ENCODE data around the gene CBARP.

Gene CBARP

DNA sequence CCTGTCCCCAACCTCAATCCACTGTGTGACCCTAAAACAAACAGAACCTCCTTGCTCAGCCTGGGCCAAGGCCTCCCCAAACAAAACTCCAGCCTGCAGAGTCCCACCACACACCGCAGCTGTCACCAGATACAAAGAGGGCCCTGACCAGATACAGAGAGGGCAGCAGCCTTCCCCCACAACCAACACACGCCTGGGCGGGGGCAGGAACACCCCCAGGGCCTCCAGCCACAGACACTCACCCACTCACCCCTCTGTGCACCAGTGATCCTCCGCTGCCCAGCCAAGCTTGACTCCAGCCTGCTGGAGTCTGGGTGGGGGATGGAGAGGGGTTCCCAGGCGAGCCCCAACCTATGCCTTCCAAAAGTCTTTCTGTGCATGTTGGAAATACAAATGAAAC is 25.4 kb upstream of the CBARP start:
- Histone ChIP-seq H3K4me1 (ENCODE audit: control extremely low read depth in 1 of 4, control insufficient read depth in 4 of 4, insufficient read depth in 4 of 4, low read length in 3 of 4) (peaks cover 0 to 83% (median 79%) of the 10 kb centered on the region in 4 experiments), H3K27ac (ENCODE audit: insufficient read depth in 1 of 2, low read depth in 1 of 2, low read length in 2 of 2, poor library complexity in 1 of 2, severe bottlenecking in 2 of 2) (peak overlapping the region in 1 of 2 experiments; percentile 86), H3K36me3 (ENCODE audit: control insufficient read depth in 4 of 4, insufficient read depth in 4 of 4, low read length in 3 of 4) (peaks cover 0 to 3% (median 1%) of the 10 kb centered on the region in 4 experiments), H3K9me3 (ENCODE audit: control extremely low read depth in 1 of 5, control insufficient read depth in 4 of 5, insufficient read depth in 2 of 5, low read depth in 1 of 5, low read length in 4 of 5) (no peaks in the 10 kb centered on the region), H3K27me3 (replicated peaks in 2 of 5; ENCODE audit: control insufficient read depth in 4 of 5, insufficient read depth in 5 of 5, low read length in 4 of 5) (peaks cover 0 to 6% (median 0%) of the 10 kb centered on the region in 5 experiments), H3K4me3 (ENCODE audit: control insufficient read depth in 1 of 7, extremely low read depth in 1 of 7, insufficient read depth in 4 of 7, low read depth in 2 of 7, low read length in 6 of 7) (peak overlapping the region in 1 of 7 experiments; percentile 13)
- POLR2A ChIA-PET, result interaction anchor here (2.0 kb wide), 1 partner anchor 10 kb away, joined by 11 read pairs; no protein-coding TSS in a partner anchor
- WGBS (ENCODE audit: insufficient coverage), result 100% methylated on average over 1 of the region's 5 CpGs
- DNase-seq, result no peak
- CTCF ChIA-PET, result interaction anchor here (7.3 to 17.7 kb wide), 2 partner anchors 8 to 18 kb away, joined by 60 to 268 read pairs; no protein-coding TSS in a partner anchor

DNA sequence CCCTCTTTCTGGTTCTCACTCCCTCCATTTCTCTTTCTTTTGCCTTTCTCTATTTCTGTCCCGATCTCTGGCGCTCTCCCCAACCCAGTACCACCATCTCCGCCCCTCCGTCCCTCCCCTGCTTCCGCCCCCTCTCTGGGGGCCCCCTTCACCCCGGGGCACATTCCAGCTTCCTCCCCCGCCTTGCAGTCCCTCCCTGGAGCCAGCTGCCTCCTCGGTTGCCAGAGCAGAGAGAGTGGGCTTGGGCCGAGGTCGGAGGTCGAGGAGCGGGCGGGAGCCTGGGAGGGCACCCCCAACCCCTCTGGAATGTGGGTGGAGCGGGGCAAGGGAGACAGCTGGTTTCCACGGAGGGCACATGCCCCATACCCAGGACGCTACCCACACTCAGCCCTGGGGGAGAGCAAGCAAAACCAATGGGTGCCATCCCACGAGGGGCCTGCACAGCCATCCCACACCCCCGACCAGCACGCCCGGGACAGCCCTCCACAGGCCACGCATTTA is 24.9 kb upstream of the CBARP start:
- DNase-seq, result no peak
- Histone ChIP-seq H3K27me3 (replicated peaks in 2 of 5; ENCODE audit: control insufficient read depth in 4 of 5, insufficient read depth in 5 of 5, low read length in 4 of 5) (peaks cover 0 to 6% (median 0%) of the 10 kb centered on the region in 5 experiments), H3K9me3 (ENCODE audit: control extremely low read depth in 1 of 5, control insufficient read depth in 4 of 5, insufficient read depth in 2 of 5, low read depth in 1 of 5, low read length in 4 of 5) (no peaks in the 10 kb centered on the region), H3K27ac (ENCODE audit: insufficient read depth in 1 of 2, low read depth in 1 of 2, low read length in 2 of 2, poor library complexity in 1 of 2, severe bottlenecking in 2 of 2) (peak overlapping the region in 1 of 2 experiments; percentile 86), H3K36me3 (ENCODE audit: control insufficient read depth in 4 of 4, insufficient read depth in 4 of 4, low read length in 3 of 4) (peaks cover 0 to 7% (median 4%) of the 10 kb centered on the region in 4 experiments), H3K4me3 (ENCODE audit: control insufficient read depth in 1 of 7, extremely low read depth in 1 of 7, insufficient read depth in 4 of 7, low read depth in 2 of 7, low read length in 6 of 7) (peak overlapping the region in 4 of 7 experiments; percentile 7 to 85 (median 32)), H3K4me1 (ENCODE audit: control extremely low read depth in 1 of 4, control insufficient read depth in 4 of 4, insufficient read depth in 4 of 4, low read length in 3 of 4) (peaks cover 0 to 83% (median 79%) of the 10 kb centered on the region in 4 experiments)
- 38% methylated on average over 10 of the region's 21 CpGs for WGBS (ENCODE audit: insufficient coverage)
- ChIA-PET CTCF (interaction anchor here (0.6 to 17.7 kb wide), 3 partner anchors 8 to 110 kb away, joined by 3 to 268 read pairs (median 60); no protein-coding TSS in a partner anchor), POLR2A (interaction anchor here (2.0 to 2.3 kb wide), 2 partner anchors 10 to 18 kb away, joined by 9 to 11 read pairs; no protein-coding TSS in a partner anchor)

DNA sequence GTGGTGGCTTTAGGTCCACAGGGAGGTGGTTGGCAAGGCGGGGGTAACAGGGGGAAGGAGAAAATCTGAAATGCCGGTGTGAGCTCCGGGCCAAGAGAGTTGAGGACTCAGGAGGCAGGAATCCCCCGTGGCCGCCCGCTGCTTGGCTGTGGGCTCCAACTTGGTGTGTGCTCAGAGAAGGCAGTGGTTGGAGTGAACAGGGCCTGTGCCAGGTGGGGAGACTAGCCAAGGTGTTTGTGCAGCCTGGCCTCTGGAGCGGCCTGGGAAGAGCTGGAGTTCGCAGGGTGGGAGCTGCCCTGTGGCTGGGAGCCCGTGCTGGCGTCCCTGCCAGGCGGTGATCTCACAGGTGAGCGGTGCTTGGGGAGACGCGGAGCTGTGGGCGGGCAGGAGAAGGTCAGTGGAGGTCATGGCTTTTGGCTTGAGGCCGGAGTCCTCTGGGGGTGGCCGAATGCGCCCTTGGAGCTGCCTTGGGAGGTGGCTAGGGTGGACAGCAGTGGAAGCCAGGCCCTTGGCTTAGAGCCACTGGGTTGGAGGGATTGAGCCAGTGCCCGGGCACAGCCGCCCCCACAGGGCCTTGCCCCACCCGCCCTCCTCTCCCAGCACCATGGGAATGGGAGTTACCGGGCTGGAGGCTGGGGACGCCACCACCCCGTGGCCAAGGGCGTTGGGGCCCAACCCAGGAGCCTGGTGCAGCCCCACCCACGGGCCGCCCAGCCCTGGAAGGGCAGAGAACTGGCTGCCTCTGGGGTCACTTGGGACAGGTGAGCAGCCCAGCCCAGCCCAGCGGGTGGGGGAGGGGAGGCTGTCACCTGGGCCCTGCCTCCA is 24.2 kb upstream of the CBARP start:
- H3K27me3 ChIP-seq (replicated peaks in 2 of 5; ENCODE audit: control insufficient read depth in 4 of 5, insufficient read depth in 5 of 5, low read length in 4 of 5), result no peaks in the 10 kb centered on the region
- peak overlapping the region; percentile 15 to 85 (median 74) for H3K4me3 ChIP-seq (ENCODE audit: control insufficient read depth in 1 of 7, extremely low read depth in 1 of 7, insufficient read depth in 4 of 7, low read depth in 2 of 7, low read length in 6 of 7)
- 49% methylated on average over 14 of the region's 28 CpGs for WGBS (ENCODE audit: insufficient coverage)
- peak in 1 of 3 donors; percentile 64 for DNase-seq
- H3K9me3 ChIP-seq (ENCODE audit: control extremely low read depth in 1 of 5, control insufficient read depth in 4 of 5, insufficient read depth in 2 of 5, low read depth in 1 of 5, low read length in 4 of 5), result no peaks in the 10 kb centered on the region
- H3K4me1 ChIP-seq (ENCODE audit: control extremely low read depth in 1 of 4, control insufficient read depth in 4 of 4, insufficient read depth in 4 of 4, low read length in 3 of 4), result peaks cover 0 to 83% (median 78%) of the 10 kb centered on the region in 4 experiments
- H3K27ac ChIP-seq (ENCODE audit: insufficient read depth in 1 of 2, low read depth in 1 of 2, low read length in 2 of 2, poor library complexity in 1 of 2, severe bottlenecking in 2 of 2), result peak overlapping the region; percentile 66 to 86
- ChIA-PET CTCF (interaction anchor here (0.6 to 17.7 kb wide), 3 partner anchors 7 to 111 kb away, joined by 3 to 268 read pairs (median 60); no protein-coding TSS in a partner anchor), POLR2A (interaction anchor here (1.4 to 2.3 kb wide), 4 partner anchors 7 to 18 kb away, joined by 4 to 9 read pairs (median 8); partner anchors contain the start of gene CIRBP)
- peaks cover 0 to 14% (median 8%) of the 10 kb centered on the region in 4 experiments for H3K36me3 ChIP-seq (ENCODE audit: control insufficient read depth in 4 of 4, insufficient read depth in 4 of 4, low read length in 3 of 4)

GRCh38 chr19:1261538-1261797 is 23.7 kb upstream of the CBARP start:
- ChIA-PET POLR2A (interaction anchor here (1.4 to 2.3 kb wide), 4 partner anchors 8 to 17 kb away, joined by 4 to 9 read pairs (median 8); partner anchors contain the start of gene CIRBP), CTCF (interaction anchor here (7.3 to 17.7 kb wide), 2 partner anchors 7 to 17 kb away, joined by 60 to 268 read pairs; no protein-coding TSS in a partner anchor)
- Histone ChIP-seq H3K27me3 (replicated peaks in 2 of 5; ENCODE audit: control insufficient read depth in 4 of 5, insufficient read depth in 5 of 5, low read length in 4 of 5) (no peaks in the 10 kb centered on the region), H3K27ac (ENCODE audit: insufficient read depth in 1 of 2, low read depth in 1 of 2, low read length in 2 of 2, poor library complexity in 1 of 2, severe bottlenecking in 2 of 2) (peak overlapping the region; percentile 66 to 86), H3K4me3 (ENCODE audit: control insufficient read depth in 1 of 7, extremely low read depth in 1 of 7, insufficient read depth in 4 of 7, low read depth in 2 of 7, low read length in 6 of 7) (peak overlapping the region; percentile 35 to 85 (median 74)), H3K4me1 (ENCODE audit: control extremely low read depth in 1 of 4, control insufficient read depth in 4 of 4, insufficient read depth in 4 of 4, low read length in 3 of 4) (peaks cover 0 to 82% (median 74%) of the 10 kb centered on the region in 4 experiments), H3K36me3 (ENCODE audit: control insufficient read depth in 4 of 4, insufficient read depth in 4 of 4, low read length in 3 of 4) (peaks cover 2 to 19% (median 12%) of the 10 kb centered on the region in 4 experiments), H3K9me3 (ENCODE audit: control extremely low read depth in 1 of 5, control insufficient read depth in 4 of 5, insufficient read depth in 2 of 5, low read depth in 1 of 5, low read length in 4 of 5) (no peaks in the 10 kb centered on the region)
- DNase-seq, result peak in 2 of 3 donors; percentile 76 to 79
- WGBS (ENCODE audit: insufficient coverage), result 2% methylated on average over 12 of the region's 14 CpGs

DNA sequence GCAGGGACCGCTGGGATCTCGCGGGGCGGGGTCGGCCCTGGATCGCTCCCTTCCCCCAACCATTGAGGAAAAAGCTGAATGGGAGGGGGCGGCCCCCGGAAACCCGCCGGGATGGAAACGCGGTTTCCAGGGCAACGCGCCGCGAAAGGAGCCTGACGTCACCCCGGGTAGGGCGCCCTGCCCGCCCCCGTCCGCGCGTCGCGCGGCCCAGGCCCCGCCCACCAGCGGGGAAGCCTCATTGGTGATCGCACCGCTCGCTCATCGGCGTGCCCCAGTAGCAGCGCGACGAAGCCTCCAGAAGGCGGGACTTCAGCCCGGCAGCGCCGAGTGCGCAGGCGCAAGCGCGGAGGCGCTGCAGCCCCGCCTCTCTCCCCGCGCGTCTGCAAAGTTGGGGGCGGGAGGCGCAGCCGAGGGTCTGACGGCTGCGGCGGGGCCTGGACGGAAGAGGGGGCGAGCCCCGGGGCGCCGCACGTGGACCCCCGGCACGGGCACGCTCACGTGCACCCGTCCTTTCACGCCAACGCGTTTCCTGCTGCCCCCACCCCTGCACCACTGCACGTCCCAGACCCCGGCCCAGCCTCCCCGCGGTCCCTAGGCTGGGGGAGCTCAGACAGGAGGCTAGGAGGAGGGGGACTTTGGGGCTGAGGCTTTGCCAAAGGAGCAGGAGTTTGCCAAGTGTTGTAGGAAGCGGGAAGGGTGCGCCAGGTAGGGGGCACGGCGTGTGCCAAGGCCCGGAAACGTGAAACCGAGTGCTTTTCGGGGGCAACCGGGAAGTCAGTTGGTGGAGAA is 23.1 kb upstream of the CBARP start:
- Histone ChIP-seq H3K27ac (ENCODE audit: insufficient read depth in 1 of 2, low read depth in 1 of 2, low read length in 2 of 2, poor library complexity in 1 of 2, severe bottlenecking in 2 of 2) (peak overlapping the region; percentile 66 to 86), H3K9me3 (ENCODE audit: control extremely low read depth in 1 of 5, control insufficient read depth in 4 of 5, insufficient read depth in 2 of 5, low read depth in 1 of 5, low read length in 4 of 5) (no peaks in the 10 kb centered on the region), H3K4me3 (ENCODE audit: control insufficient read depth in 1 of 7, extremely low read depth in 1 of 7, insufficient read depth in 4 of 7, low read depth in 2 of 7, low read length in 6 of 7) (peak overlapping the region; percentile 35 to 85 (median 74)), H3K4me1 (ENCODE audit: control extremely low read depth in 1 of 4, control insufficient read depth in 4 of 4, insufficient read depth in 4 of 4, low read length in 3 of 4) (peaks cover 0 to 79% (median 69%) of the 10 kb centered on the region in 4 experiments), H3K27me3 (replicated peaks in 2 of 5; ENCODE audit: control insufficient read depth in 4 of 5, insufficient read depth in 5 of 5, low read length in 4 of 5) (no peaks in the 10 kb centered on the region), H3K36me3 (ENCODE audit: control insufficient read depth in 4 of 4, insufficient read depth in 4 of 4, low read length in 3 of 4) (peaks cover 3 to 22% (median 14%) of the 10 kb centered on the region in 4 experiments)
- WGBS (ENCODE audit: insufficient coverage), result 0% methylated on average over 66 of the region's 83 CpGs
- ChIA-PET POLR2A (interaction anchor here (1.4 to 2.3 kb wide), 4 partner anchors 8 to 17 kb away, joined by 4 to 9 read pairs (median 8); partner anchors contain the start of gene CIRBP), CTCF (interaction anchor here (7.3 to 17.7 kb wide), 2 partner anchors 6 to 16 kb away, joined by 60 to 268 read pairs; no protein-coding TSS in a partner anchor)
- DNase-seq, result peak; percentile 95 to 98 (median 96)

Measured in common myeloid progenitor, CD34-positive (primary cell).